Measurements from ENCODE around the gene FGF2.
"Not testable (repeated sequence)": the region's sequence is repeated elsewhere in the genome, so short reads cannot be mapped to it uniquely, and the experiment has no call there.

The FGF2 gene

GRCh38 chr4:122928930-122929329 is 102.3 kb downstream of the FGF2 start:
- no peak for DNase-seq (ENCODE audit: low read depth)

DNA sequence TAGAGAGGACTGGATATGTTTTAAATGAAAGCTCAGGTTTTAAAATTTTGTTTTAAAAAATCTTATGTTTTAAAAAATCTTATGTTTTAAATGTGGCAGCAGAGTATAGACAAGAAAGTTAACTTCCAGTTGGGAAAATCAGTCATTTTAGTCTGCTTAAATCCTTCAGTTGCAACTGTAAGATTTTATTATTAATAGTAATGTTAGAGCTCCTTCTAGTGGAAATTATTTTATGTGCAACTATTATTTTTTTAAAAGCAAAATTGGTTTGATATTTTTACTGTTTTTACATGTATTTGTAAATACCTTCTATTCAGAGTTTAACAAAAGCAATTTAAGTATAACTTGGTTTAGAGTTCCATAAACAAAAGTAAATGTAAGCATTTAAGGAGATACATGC is 104.2 kb downstream of the FGF2 start:
- DNase-seq (ENCODE audit: low read depth), result no peak

- DNase-seq (ENCODE audit: low read depth), result no peak
These were observed 106.1 kb downstream of the FGF2 start for GRCh38 chr4:122932763-122933162.

DNA sequence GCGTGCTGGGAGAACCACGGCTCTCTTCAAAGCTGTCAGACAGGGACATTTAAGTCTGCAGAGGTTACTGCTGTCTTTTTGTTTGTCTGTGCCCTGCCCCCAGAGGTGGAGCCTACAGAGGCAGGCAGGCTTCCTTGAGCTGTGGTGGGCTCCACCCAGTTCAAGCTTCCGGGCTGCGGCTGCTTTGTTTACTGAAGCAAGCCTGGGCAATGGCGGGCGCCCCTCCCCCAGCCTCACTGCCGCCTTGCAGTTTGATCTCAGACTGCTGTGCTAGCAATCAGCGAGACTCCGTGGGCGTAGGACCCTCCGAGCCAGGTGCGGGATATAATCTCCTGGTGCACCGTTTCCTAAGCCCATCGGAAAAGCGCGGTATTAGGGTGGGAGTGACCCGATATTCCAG is 118.5 kb downstream of the FGF2 start:
- DNase-seq (ENCODE audit: low read depth), result not testable (repeated sequence)

DNA sequence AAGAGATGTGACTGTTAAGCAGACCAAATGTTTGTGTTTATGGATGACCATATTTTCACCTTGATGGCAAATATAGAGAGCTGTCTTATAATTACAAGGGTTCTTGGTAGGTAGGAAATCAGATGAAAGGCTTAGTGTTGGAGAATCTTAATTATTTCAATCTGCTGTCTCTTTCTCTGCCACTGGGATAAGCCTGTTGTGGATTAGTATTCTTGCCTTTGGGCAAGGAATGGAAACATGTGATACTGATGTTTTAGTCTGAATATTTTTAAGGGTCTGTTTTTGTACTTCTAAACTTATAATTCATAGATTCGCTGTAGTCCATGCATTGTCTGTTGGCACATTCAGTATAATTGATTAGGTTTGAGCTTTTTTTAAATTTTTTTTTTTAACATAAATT is 119.5 kb downstream of the FGF2 start:
- no peak for DNase-seq (ENCODE audit: low read depth)
